Upper lobe of left lung (tissue), 6 donors: ENCODE measurements around the gene TRIP12. TPM values are rescaled to one million over a fixed set of nuclear protein-coding genes. Genes with fewer than 3 reads are reported as not detected.

ENCODE experiments used
- ATAC-seq, 2 donors: fragments of 200-7000 bp; cut with Tn5 transposase; one replicate each; pipeline ENCODE4 v1.9.1; 2022; ENCODE audit warnings: mild to moderate bottlenecking in 2 of 2, moderate library complexity in 2 of 2; ENCODE audit not compliant: low FRiP score in 2 of 2
- DNase-seq, 2 donors: peaks; one replicate each; pipeline ENCODE4 v3.0.0-alpha.2; 2019 to 2020
- H3K27ac ChIP-seq, 4 donors: fragments of 200-600 bp; sonication (generic); one replicate each; pipeline ENCODE4 v1.5.1; 2016 to 2019
- H3K27me3 ChIP-seq, 4 donors: fragments of 200-600 bp; sonication (generic); one replicate each; pipeline ENCODE4 v1.5.1; 2017 to 2019
- H3K36me3 ChIP-seq, 4 donors: fragments of 200-600 bp; sonication (generic); one replicate each; pipeline ENCODE4 v1.5.1; 2016 to 2019
- H3K4me1 ChIP-seq, 4 donors: fragments of 200-600 bp; sonication (generic); one replicate each; pipeline ENCODE4 v1.5.1; 2018 to 2019
- H3K4me3 ChIP-seq, 4 donors: fragments of 200-600 bp; sonication (generic); one replicate each; pipeline ENCODE4 v1.5.1; 2017 to 2019; ENCODE audit warnings: mild to moderate bottlenecking in 2 of 4, moderate library complexity in 1 of 4
- H3K9me3 ChIP-seq, 4 donors: fragments of 200-600 bp; sonication (generic); one replicate each; pipeline ENCODE4 v1.5.1; 2018 to 2019
- CTCF ChIP-seq, 6 experiments: fragments of 450-650 bp in 4 of 6; fragments of 200-600 bp in 2 of 6; sonication (generic) in 2 of 6; IDR thresholded peaks; one replicate each; pipeline ENCODE4 v1.5.1; 2016 to 2019; ENCODE audit warnings: antibody characterized with exemption in 6 of 6
- EP300 ChIP-seq, 4 donors: sonication (generic); formaldehyde crosslinking; IDR thresholded peaks; one replicate each; pipeline ENCODE4 v1.5.1; 2017; ENCODE audit warnings: antibody characterized with exemption in 4 of 4, control low read depth in 2 of 4
- POLR2A ChIP-seq, 4 donors: fragments of 450-650 bp; IDR thresholded peaks; one replicate each; pipeline ENCODE4 v1.5.1; 2016 to 2017; ENCODE audit warnings: antibody characterized with exemption in 4 of 4, mild to moderate bottlenecking in 2 of 4
- POLR2AphosphoS5 ChIP-seq, 2 donors: sonication (generic); formaldehyde crosslinking; IDR thresholded peaks; one replicate each; pipeline ENCODE4 v1.5.1; 2017; ENCODE audit warnings: antibody characterized with exemption in 2 of 2
- WGBS, 2 donors: methylation state at CpG; one replicate each; pipeline ENCODE4 v1.1.5; 2017 to 2018; 5-methylcytosine and 5-hydroxymethylcytosine counted together
- total RNA-seq, 6 donors: library from RNA; depleted of rRNA in 4 of 6; stranded (reverse); fragments of >200 nt in 4 of 6; gene quantifications; one replicate each; pipeline versions ENCODE4 v1.1.0 to v1.2.1, GENCODE V29; 2016 to 2021
- donor health status: DM: no; HTN: no; CAD: no; lungs with moderate emphysema.
- donor health status: DM: no; HTN: yes; CAD: no; lungs with severe emphysema.

TRIP12 gene
- total RNA-seq, 6 donors from 2014 or later = 164 to 202 (median 180) TPM

- Histone ChIP-seq H3K9me3 (no peaks in the 10 kb centered on the region), H3K27ac (no peak overlapping the region), H3K36me3 (peaks cover 7 to 33% (median 17%) of the 10 kb centered on the region in 4 donors), H3K4me3 (no peak overlapping the region), H3K27me3 (no peaks in the 10 kb centered on the region), H3K4me1 (peaks cover 0 to 4% (median 0%) of the 10 kb centered on the region in 4 donors)
- 95 to 96% methylated on average over 1 of the region's 1 CpG for WGBS, 2 donors
- DNase-seq = no peak
- no peak for TF ChIP-seq CTCF (IDR thresholded peaks at IDR 0.05)
- no peak for TF ChIP-seq EP300 (IDR thresholded peaks at IDR 0.05)
- TF ChIP-seq POLR2A (IDR thresholded peaks at IDR 0.05) = no peak
- TF ChIP-seq POLR2AphosphoS5 (IDR thresholded peaks at IDR 0.05) = no peak
- no peak for ATAC-seq
Observed at GRCh38 chr2:229860334-229860733, 61.5 kb downstream of the TRIP12 start.

GRCh38 chr2:229858351-229858750 lies 63.5 kb downstream of the TRIP12 start:
- DNase-seq (no peak), ATAC-seq (no peak)
- Histone ChIP-seq H3K36me3 (peaks cover 7 to 33% (median 19%) of the 10 kb centered on the region in 4 donors), H3K27ac (no peak overlapping the region), H3K4me1 (peaks cover 0 to 10% (median 0%) of the 10 kb centered on the region in 4 donors), H3K9me3 (no peaks in the 10 kb centered on the region), H3K4me3 (no peak overlapping the region), H3K27me3 (no peaks in the 10 kb centered on the region)
- WGBS, 2 donors = 98 to 99% methylated on average over 3 of the region's 3 CpGs
- no peak for TF ChIP-seq EP300 (IDR thresholded peaks at IDR 0.05)
- no peak for TF ChIP-seq POLR2AphosphoS5 (IDR thresholded peaks at IDR 0.05)
- TF ChIP-seq CTCF (IDR thresholded peaks at IDR 0.05) = no peak
- TF ChIP-seq POLR2A (IDR thresholded peaks at IDR 0.05) = no peak

- 88 to 96% methylated on average over 1 of the region's 1 CpG for WGBS, 2 donors
- no peak for ATAC-seq
- TF ChIP-seq CTCF (IDR thresholded peaks at IDR 0.05) (no peak), POLR2A (IDR thresholded peaks at IDR 0.05) (no peak), POLR2AphosphoS5 (IDR thresholded peaks at IDR 0.05) (no peak), EP300 (IDR thresholded peaks at IDR 0.05) (no peak)
- no peak overlapping the region for H3K4me3 ChIP-seq
- H3K27me3 ChIP-seq = no peaks in the 10 kb centered on the region
- peaks cover 0 to 10% (median 3%) of the 10 kb centered on the region in 4 donors for H3K4me1 ChIP-seq
- no peaks in the 10 kb centered on the region for H3K9me3 ChIP-seq
- no peak for DNase-seq
- H3K27ac ChIP-seq = no peak overlapping the region
- peaks cover 7 to 33% (median 19%) of the 10 kb centered on the region in 4 donors for H3K36me3 ChIP-seq
Observed at GRCh38 chr2:229857634-229858033, 64.2 kb downstream of the TRIP12 start.

- DNase-seq (no peak), ATAC-seq (no peak)
Observed at GRCh38 chr2:229856413-229856812, 65.4 kb downstream of the TRIP12 start.

More at GRCh38 chr2:229856413-229856812, 65.4 kb downstream of the TRIP12 start:
- H3K36me3 ChIP-seq = peaks cover 7 to 35% (median 21%) of the 10 kb centered on the region in 4 donors
- TF ChIP-seq CTCF (IDR thresholded peaks at IDR 0.05) = no peak
- no peak for TF ChIP-seq POLR2A (IDR thresholded peaks at IDR 0.05)
- TF ChIP-seq POLR2AphosphoS5 (IDR thresholded peaks at IDR 0.05) = no peak
- TF ChIP-seq EP300 (IDR thresholded peaks at IDR 0.05) = no peak
- H3K9me3 ChIP-seq = no peaks in the 10 kb centered on the region
- no peak overlapping the region for H3K4me3 ChIP-seq
- H3K4me1 ChIP-seq = peaks cover 0 to 17% (median 13%) of the 10 kb centered on the region in 4 donors
- H3K27ac ChIP-seq = no peak overlapping the region
- H3K27me3 ChIP-seq = no peaks in the 10 kb centered on the region
